ENCODE measurements around the gene KRTAP5-3.

DNA sequence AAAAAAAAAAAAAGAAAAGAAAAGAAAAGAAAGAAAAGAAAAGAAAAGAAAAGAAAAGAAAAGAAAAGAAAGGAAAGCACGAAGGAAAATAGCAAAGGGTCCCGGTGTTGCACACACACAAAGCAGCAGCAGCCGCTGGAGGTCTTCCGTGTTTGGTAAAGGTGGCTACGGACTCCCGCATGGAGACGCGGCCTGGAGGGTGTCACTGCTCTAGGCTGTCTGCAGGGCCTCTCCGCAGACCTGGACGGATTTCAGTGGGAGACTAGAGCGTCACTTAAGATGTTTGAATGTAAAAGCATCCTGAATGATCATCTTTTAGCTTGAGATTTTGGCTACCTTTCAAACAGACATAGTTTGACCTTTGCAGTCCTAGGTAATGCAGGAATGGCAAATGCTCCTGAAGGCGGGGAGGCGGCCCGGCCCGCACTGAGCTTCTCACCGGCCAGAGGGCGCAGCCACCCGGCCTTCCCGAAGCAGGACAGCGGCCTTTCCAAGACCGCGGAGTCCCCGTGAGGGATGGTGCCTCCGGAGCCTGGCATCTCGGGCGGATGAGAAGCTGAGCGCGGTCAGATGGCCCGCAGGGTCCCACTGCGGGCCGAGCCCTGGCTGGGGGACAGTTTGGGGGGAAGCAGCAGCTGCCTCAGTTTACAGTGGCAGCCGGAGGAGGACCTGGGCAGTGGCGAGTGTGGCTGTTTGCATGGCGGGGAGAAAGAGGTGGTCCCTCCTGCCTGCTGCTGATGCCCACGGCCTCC is 39.8 kb upstream of the KRTAP5-3 start:
- TF ChIP-seq, protein P1, sequence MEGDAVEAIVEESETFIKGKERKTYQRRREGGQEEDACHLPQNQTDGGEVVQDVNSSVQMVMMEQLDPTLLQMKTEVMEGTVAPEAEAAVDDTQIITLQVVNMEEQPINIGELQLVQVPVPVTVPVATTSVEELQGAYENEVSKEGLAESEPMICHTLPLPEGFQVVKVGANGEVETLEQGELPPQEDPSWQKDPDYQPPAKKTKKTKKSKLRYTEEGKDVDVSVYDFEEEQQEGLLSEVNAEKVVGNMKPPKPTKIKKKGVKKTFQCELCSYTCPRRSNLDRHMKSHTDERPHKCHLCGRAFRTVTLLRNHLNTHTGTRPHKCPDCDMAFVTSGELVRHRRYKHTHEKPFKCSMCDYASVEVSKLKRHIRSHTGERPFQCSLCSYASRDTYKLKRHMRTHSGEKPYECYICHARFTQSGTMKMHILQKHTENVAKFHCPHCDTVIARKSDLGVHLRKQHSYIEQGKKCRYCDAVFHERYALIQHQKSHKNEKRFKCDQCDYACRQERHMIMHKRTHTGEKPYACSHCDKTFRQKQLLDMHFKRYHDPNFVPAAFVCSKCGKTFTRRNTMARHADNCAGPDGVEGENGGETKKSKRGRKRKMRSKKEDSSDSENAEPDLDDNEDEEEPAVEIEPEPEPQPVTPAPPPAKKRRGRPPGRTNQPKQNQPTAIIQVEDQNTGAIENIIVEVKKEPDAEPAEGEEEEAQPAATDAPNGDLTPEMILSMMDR (IDR thresholded peaks at IDR 0.05; ENCODE audit: extremely low read depth in 1 of 2, insufficient read depth in 1 of 2, low read depth in 1 of 2, low read length in 2 of 2) = no peak
- TF ChIP-seq EZH2 (IDR thresholded peaks at IDR 0.05; ENCODE audit: borderline replicate concordance, low read depth, low read length, severe bottlenecking) = no peak
- TF ChIP-seq POLR2A (IDR thresholded peaks at IDR 0.05; ENCODE audit: low read depth, low read length) = no peak
- no peak for TF ChIP-seq JUN (IDR thresholded peaks at IDR 0.05; ENCODE audit: borderline replicate concordance, insufficient read depth, insufficient read length, low read depth)
- no peak for TF ChIP-seq FOS (IDR thresholded peaks at IDR 0.05; ENCODE audit: borderline replicate concordance, insufficient read depth, low read length)
- TF ChIP-seq, protein P2, sequence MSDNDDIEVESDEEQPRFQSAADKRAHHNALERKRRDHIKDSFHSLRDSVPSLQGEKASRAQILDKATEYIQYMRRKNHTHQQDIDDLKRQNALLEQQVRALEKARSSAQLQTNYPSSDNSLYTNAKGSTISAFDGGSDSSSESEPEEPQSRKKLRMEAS (IDR thresholded peaks at IDR 0.05; ENCODE audit: insufficient read depth, insufficient read length) = no peak
- no peak for TF ChIP-seq MYC (IDR thresholded peaks at IDR 0.05; ENCODE audit: low read depth, low read length)
- no peak for TF ChIP-seq POLR2AphosphoS5 (IDR thresholded peaks at IDR 0.05; ENCODE audit: insufficient read depth, low read depth, low read length)
- TF ChIP-seq GATA2 (IDR thresholded peaks at IDR 0.05; ENCODE audit: insufficient read depth, insufficient read length, low read depth, low read length) = no peak
